ENCODE results near the gene SPATS2L.
A peak's percentile ranks its signal among the peaks of the same experiment; 100 is the strongest.

The SPATS2L gene

DNA sequence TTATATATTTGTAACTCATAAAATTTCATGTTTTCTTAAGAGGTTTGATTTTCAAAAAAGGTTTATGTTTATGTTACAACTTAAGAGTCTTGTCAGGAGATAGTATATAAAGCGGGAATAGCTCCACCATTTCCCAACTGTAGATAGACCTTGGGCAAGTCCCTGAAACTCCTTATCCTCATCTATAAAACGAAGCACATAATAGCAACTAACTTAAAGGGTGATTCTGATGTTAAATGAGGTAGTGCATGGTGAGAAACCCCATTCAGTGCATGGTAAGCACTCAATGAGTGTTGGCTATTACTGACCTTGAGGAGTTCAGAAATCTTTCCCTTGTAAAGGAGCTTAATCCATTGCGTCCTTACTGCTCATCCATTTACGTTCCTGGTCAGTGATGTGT is 169.3 kb downstream of the SPATS2L start:
- DNase-seq = no peak

GRCh38 chr2:200476836-200477235 is 170.3 kb downstream of the SPATS2L start:
- no peak for DNase-seq

- no peak for DNase-seq
Measured at GRCh38 chr2:200477667-200478131, 171.2 kb downstream of the SPATS2L start.

DNA sequence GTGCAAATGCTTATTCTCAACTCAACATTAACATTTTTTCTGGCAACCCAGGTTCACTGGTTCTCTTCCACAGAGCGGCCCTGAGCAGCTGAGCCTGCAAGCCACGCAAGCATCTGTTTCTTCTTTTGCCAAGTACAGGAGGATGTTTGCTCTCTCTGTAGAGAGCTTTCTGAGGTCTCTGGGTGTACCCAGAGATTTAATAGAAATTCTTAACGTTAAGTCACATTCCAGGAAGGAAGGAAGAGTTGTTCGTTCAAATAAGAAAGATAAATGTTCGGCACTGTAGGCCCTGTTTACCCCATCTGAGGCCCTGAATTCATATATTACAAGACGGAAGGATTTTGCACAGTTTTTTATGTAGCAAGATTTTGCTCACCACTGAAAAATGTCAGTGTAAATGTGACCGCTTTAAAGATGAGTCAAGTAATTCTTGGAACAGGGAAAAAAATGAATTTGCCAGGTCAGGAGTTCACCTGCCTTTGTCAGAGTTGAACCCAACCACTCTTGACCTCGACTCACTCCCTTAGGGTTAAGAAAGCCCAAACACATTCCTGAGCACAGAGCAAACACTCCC is 173.3 kb downstream of the SPATS2L start:
- no peak for DNase-seq

DNA sequence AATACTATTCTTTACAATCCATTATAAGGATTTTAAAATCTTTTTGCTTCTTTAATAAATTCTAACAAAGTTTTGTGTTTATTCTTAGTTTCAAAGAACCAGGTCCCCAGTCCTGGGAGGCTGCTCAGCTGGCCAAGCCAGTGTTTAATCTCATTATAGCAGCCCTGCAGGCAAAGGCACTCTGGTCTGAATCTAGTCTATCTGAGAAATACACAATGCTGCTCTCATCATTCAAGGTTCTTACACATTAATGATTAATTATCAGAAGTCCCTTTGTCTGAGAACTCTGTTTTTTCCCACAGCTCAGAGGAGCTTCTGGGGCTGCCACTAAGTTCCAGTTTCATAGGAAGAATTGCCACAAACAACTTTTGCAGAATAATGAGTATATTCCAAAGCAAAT is 175.7 kb downstream of the SPATS2L start:
- no peak for DNase-seq

GRCh38 chr2:200483729-200484198 is 177.3 kb downstream of the SPATS2L start:
- peak; percentile 10 to 12 for DNase-seq

GRCh38 chr2:200484934-200485333 is 178.4 kb downstream of the SPATS2L start:
- DNase-seq = no peak

DNA sequence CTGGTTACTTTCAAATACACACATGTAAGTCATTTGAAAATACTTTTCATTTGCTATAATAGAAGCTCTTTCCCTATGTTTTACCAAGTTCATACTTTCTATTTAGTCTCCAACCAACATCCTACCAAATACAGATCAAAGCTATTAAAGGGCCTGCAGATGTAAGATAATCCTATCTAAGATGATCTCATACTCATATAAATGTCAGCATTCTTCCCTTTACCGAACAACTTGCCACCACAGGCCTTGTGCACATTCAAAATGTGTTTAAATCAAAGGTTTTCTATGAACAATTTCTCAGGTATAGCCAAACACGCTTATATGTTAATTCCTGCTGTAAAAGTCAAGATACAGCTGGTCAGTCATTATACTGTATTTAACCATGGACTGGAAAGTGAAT is 180.0 kb downstream of the SPATS2L start:
- DNase-seq = no peak

GRCh38 chr2:200488169-200488568 is 181.7 kb downstream of the SPATS2L start:
- DNase-seq = no peak

- DNase-seq = no peak
Measured at GRCh38 chr2:200490001-200490400, 183.5 kb downstream of the SPATS2L start.

- no peak for DNase-seq
Measured at GRCh38 chr2:200492656-200493055, 186.2 kb downstream of the SPATS2L start.

DNA sequence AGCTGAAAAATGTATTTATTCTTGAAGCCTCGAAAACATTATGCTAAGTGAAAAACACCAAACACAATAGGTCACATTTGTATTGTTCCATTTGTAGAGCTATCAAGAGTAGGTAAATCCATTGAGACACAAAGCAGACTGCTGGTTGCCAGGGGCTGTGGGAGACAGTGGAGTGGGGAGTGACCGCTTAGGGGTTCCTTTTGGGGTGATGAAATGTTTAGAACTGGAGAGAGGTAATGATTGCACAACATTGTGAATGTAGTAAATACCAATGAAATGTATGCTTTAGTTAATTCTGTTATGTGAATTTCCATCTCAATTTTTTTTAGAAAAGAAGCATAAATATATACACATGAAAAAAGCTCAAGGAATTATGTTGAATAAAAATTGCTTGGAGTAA is 187.6 kb downstream of the SPATS2L start:
- DNase-seq = no peak

- DNase-seq = no peak
Measured at GRCh38 chr2:200496696-200497095, 190.2 kb downstream of the SPATS2L start.

- DNase-seq = no peak
Measured at GRCh38 chr2:200498402-200499162, 192.1 kb downstream of the SPATS2L start.

DNA sequence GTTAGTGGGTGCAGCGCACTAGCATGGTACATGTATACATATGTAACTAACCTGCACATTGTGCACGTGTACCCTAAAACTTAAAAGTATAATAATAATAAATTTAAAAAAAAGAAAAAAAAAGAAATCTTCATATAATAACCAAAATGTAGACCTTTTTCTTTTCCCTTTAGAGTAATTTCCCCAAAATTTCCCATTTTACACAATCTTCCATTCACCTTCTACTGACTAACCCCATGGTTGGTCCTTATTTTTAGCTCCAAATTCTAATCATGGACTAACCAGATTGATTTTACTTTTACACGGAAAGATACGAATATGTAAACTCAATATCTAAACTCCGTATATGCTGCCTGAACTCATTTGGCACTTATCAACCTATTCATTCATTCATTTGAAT is 195.7 kb downstream of the SPATS2L start:
- no peak for DNase-seq

DNA sequence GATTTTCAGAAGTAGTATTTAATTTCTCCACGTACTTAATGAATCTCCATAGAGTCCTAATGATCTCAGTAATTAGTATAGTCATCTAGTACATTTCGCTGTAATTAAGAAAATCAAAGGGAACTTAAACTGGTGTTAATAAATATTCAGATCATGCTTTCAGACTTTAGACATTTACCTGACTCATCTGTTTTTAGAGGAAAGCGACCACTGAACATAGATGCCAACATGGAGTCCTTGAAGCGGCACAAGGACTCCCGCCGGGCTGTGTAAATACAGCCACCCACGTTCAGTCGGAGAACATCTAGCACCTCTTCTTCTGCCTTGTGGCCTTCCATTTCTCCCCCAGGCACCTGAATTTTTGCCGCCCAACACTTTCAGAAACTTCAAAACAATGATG is 200.2 kb downstream of the SPATS2L start:
- DNase-seq = no peak

DNA sequence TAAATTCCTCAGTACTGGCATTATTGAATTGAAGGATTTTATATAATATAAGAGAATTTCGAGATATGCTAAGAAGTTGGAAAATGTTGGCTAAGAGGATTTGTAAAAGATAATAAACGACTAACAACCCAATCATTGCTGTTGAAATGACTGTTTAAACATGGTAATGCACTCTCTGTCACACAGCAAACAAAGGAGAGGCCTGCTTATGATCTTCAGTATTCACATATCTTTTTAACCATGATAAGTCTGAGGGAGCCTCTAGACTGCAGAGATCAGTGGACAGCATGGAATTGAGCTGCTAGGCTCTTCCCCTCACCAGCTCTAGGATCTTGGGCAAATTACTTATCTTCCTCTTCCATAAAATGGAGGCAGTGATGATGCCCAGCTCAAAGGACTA is 200.7 kb downstream of the SPATS2L start:
- no peak for DNase-seq

DNA sequence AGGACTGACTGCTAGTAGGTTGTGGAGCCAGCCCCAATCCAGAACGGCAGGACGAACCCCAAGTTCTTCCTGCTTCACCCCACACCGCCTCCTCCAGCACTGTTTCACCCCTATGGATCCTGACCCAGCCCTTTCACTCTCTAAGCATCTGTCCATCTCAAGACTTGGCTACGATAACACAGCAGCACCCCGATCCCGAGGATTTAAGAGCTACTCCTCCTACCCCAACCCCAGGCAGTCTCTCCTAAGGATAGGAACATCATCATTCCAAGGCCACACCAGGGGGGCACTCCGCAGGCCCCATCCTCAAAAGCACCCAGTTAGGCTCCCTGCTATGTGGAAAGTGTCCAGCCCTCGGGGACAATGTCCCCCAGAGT is 202.7 kb downstream of the SPATS2L start:
- no peak for DNase-seq

- peak; percentile 72 to 89 for DNase-seq
Measured at GRCh38 chr2:200509612-200510433, 203.3 kb downstream of the SPATS2L start, which contains the start of gene KCTD18. TSS of gene KCTD18 (minus strand) at chr2:200510068. CDS start at chr2:200507016, 3,052 bp downstream.

- no peak for DNase-seq
Measured at GRCh38 chr2:200515155-200515554, 208.7 kb downstream of the SPATS2L start.

GRCh38 chr2:200523158-200523557 is 216.7 kb downstream of the SPATS2L start:
- no peak for DNase-seq

DNA sequence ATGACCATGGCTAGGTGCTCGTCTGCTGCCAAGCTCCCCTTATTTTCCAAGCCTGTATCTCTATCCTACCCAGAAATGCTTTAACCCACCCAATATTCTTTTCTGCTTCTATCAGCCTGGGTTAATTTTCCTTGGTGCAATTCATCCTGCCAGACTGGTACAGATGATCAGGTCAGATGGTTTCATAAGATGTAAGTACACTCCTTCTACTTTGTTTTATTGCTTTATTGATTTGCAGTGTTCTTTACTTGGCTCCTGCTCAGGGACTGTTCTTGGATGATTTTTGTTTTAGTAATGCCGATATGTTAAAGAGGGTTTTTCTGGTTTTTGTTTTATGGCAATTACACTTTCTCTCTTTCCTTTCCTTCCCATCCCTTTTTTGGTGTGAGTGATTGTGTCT is 217.1 kb downstream of the SPATS2L start:
- no peak for DNase-seq

GRCh38 chr2:200525066-200525465 is 218.6 kb downstream of the SPATS2L start:
- DNase-seq = no peak

- no peak for DNase-seq
Measured at GRCh38 chr2:200525551-200525881, 219.0 kb downstream of the SPATS2L start.
